GM19438 (cell line): ENCODE data around the gene NPC1L1.
"Not testable (repeated sequence)": the region's sequence is repeated elsewhere in the genome, so short reads cannot be mapped to it uniquely, and the experiment has no call there.

ENCODE experiments used
- ATAC-seq: cut with Tn5 transposase; IDR thresholded peaks from one replicate; pipeline ENCODE4 v1.9.1; 2021; ENCODE audit warnings: low read depth; ENCODE audit not compliant: unreplicated experiment

NPC1L1 gene

GRCh38 chr7:44566680-44567079, 25.6 kb upstream of the NPC1L1 start:
- no peak for ATAC-seq

DNA sequence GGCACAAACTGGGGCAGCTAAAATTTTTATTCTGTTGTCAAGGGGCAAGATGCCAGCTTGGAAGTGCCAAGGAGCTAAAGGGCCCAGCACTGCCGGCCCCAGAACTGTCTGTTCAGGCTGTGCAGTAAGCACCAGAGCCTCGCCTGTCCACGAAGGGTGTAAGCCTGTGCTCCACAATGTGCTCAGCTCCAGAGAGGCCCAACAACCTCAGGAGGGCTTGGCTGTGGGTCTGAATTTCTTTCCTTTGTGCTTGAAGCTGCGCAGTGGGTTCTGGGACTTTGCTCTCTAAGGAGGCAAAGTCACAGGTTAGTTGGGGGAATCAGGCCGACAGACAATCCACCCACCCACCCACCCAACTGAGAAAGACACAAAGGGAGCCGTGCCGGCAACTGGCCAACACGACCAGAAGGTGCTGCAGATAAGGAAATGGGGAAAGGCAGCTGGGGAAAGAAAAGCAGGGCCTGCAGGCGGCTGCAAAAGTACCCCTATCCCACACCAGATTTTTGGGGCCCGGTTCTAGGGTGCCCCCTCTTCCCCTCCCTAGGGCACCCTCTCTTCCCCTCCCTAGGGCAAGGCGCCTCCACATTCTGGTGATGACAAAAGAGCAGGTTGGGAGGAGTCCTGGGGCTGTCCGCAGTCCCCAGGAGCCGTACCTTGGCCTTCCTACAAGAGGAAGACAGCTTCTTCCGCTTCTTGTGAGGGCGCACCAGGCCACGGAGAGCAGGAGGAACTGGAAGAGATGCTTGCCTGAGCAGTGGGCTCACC, 24.8 kb upstream of the NPC1L1 start:
- ATAC-seq: peak; percentile 42

- peak; percentile 76 for ATAC-seq
Observed at GRCh38 chr7:44565097-44565794, 24.1 kb upstream of the NPC1L1 start.

DNA sequence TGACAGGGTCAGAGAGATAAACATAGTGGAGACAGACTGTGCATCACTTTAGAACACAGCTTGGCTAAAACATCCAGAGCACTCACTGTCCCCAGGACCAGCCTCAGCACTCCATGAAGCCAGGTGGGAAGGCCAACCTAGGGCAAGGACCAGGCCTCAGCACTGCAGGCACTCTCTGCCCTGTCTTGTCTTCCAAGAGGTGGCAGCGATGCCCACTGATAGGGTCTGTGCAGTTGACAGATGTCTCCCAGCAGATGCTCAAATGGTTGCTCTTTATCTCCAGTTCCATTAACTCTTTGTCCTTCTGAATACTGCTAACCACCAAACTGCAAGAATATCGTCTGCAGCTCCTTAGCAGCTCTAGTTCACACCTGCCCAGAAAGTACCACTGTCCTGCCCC, 23.5 kb upstream of the NPC1L1 start:
- no peak for ATAC-seq

DNA sequence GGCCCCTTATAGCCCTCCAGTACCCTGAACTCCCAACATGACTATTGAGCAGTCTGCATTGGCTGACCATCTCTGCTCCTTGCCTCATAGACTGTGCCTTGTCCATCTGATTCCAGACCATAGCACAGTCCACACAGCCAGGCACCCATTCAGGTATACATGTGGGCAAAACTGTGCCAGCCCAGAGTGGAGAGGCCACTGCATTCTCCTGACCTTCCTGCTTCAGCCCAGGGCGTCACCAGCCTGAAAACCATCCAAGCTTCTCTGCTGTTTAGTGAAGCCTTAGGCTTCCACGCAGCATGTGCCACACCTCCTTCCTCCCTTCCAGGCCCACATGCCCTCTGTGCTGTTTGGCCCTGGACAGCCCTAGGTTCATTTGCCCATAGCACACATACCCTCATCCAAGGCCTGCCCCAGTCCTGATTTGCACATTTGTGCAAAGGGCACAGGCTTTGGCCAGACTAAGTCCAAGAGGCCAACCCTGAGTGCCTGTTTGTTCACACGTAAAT, 22.1 kb upstream of the NPC1L1 start:
- no peak for ATAC-seq

DNA sequence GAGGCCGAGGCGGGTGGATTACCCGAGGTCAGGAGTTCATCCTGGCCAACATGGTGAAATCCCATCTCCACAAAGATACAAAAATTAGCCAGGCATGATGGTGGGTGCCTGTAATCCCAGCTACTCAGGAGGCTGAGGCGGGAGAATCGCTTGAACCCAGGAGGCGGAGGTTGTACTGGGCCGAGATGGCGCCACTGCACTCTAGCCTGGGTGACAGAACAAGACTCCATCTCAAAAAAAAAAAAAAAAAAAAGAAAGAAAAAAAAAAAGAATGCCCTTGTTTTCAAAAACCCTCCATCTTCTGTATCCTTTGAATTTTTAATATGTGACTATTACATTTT, 21.5 kb upstream of the NPC1L1 start:
- ATAC-seq: not testable (repeated sequence)

DNA sequence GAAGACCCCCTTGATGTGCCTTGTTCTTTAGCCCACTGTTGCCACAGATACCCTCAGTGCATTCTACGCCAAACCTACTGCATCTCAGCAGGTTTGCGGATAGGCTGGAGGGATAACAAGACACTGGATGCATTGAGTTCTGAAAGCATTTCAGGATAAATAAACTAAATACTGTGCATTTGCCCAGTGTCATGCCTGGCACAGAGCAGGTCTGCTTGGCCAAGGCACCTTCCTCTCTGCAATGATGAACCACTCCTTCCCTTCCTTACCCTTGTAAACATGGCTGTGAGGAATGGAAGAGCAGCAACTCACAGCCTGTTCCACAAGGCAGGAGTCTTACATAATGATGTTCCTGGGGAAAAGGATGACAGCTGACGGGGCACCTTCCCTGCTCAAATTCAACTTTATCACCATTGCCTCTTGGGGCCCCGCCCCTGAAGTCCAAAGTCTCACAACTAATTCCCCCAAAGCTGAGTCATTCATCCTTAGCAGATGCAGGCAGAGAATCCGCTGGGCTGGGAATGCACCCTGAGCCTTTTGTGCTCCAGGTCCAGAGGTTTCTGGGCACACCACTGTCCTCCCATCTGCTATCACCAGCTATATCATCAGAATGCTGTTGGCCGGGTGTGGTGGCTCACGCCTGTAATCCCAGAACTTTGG, 21.0 kb upstream of the NPC1L1 start:
- ATAC-seq: no peak

DNA sequence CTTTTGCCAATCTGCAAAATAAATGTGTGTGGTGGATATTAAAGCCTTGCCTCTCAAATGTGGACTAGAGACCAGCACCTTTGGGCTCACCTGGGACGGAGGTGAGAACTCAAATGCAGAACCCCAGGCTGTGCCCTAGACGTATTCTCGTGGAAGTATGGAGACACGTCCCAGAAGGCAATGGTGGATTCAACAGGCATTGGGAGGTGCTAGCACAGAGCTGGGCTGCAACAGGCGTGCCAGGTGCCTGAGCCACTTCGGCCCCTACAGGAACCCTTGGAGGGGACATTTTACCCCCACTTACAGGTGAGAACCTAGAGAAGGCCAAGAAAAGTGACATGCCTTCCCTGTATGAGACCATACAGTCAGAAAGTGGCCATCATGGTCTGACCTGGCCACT, 20.4 kb upstream of the NPC1L1 start:
- no peak for ATAC-seq

DNA sequence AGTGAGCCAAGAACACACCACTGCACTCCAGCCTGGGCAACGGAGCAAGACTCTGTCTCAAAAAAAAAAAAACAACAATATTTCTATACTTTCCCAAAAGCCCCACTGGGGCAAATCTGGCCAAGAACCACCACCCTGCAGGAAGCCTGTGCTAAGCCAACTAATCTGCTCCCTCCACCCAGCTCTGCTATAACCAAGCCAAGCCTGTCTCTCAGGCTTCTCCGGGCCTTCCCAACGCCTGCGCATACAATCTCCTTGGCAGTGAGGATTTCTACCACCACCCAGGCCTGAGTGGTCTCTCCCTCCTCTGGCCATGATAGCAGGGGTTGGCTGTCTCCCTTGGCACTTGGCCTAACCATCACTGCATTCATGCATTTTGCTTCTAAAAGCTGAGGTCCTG, 18.4 kb upstream of the NPC1L1 start:
- no peak for ATAC-seq

DNA sequence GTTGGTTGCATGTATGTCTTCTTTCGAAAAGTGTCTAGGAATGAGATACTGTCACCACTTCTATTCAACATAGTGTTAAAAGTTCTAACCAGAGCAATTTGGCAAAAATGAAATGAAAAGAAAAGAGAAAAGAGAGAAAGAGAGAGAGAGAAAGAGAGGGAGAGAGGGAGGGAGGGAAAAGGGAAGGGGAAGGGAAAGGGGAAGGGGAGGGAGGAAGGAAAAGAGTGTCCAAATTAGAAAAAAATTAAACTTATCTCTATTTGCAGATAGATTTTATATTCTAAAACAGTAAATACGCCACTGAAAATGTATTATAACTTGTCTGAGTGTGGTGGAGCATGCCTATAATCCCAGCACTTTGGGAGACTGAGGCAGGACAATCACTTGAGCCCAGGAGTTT, 16.4 kb upstream of the NPC1L1 start:
- ATAC-seq: no peak

DNA sequence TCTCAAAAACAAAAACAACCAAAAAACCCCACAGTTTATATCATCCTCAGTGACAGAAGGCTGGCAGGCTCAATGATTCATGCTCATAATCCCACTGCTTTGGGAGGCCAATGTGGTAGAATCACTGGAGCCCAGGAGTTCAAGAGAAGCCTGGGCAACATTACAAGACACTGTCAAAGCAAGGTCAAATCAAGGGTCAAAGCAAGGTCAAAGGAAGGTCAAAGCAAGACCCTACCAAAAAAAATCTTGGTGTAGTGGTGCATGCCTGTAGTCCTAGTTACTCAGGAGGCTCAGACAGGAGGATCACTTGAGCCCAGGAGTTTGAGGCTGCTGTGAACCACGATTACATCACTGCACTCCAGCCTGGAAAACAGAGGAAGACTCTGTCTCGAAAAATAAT, 14.2 kb upstream of the NPC1L1 start:
- no peak for ATAC-seq

DNA sequence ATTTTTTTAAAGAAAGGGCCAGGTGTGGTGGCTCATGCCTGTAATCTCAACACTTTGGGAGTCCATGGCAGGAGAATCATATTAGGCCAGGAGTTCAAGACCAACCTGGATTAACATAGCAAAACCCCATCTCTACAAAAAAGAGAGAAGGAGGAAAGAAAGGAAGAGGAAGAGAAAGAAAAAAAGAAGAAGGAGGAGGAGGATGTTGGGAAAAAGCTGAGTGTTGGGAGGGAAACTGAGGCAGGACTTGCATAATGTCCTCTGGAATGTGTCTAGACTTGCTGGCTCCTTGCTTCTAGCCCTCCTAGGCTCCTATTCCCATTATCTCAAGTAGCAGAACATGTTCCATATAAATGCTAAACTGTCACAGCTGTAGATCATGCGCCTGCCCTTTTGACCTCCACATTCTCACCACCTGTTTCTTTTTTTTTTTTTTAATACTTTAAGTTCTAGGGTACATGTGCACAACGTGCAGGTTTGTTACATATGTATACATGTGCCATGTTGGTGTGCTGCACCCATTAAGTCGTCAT, 11.4 kb upstream of the NPC1L1 start:
- not testable (repeated sequence) for ATAC-seq

- no peak for ATAC-seq
Observed at GRCh38 chr7:44549457-44549856, 8.3 kb upstream of the NPC1L1 start.

- no peak for ATAC-seq
Observed at GRCh38 chr7:44548893-44549292, 7.8 kb upstream of the NPC1L1 start.

GRCh38 chr7:44547536-44548231, 6.6 kb upstream of the NPC1L1 start:
- no peak for ATAC-seq

- ATAC-seq: no peak
Observed at GRCh38 chr7:44541876-44542610, 913 bp upstream of the NPC1L1 start.

DNA sequence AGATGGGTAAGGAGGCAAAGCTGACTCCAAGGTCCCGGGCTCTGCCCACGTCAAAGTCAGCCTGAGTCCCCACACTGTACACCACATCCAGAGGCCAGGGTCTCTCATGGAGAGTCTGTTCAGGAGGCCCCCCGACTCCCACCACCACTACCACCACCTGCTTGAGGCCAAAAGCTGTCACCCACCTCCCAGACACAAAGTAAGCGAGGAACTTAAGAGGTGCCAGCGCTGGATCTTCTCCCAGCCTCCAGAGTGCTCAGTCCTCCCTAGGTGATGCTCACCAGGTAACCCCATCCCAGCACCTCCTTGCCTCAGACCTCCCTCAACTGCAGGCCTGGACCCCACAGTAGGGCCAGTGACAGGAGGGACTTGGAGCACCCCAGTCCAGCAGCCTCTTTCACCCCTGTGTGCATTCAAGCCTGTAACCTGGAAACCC, 520 bp downstream of the NPC1L1 start:
- ATAC-seq: no peak

GRCh38 chr7:44539669-44540506, 1.2 kb downstream of the NPC1L1 start:
- ATAC-seq: no peak
